Cardiac muscle cell (in vitro differentiated cells and primary cell): Measurements from ENCODE around the gene HSD11B2. TPM values are rescaled to one million over a fixed set of nuclear protein-coding genes. Genes with fewer than 3 reads are reported as not detected.

Experiments used
- DNase-seq, 2 donors: peaks; one replicate each; pipeline versions ENCODE4 v3.0.0 to v3.0.0-alpha.2; 2010 to 2017; ENCODE audit warnings: low read depth in 1 of 2, low spot score in 1 of 2
- H3K27ac ChIP-seq: fragments of 200-600 bp; sonication (generic); 2 replicates; pipeline ENCODE4 v1.5.1; 2016
- H3K27me3 ChIP-seq: fragments of 200-600 bp; sonication (generic); 2 replicates; pipeline ENCODE4 v1.6.0; 2016; ENCODE audit warnings: control low read depth
- H3K36me3 ChIP-seq: fragments of 200-600 bp; sonication (generic); 2 replicates; pipeline ENCODE4 v1.5.1; 2016; ENCODE audit warnings: control low read depth
- H3K4me1 ChIP-seq: fragments of 200-600 bp; sonication (generic); 2 replicates; pipeline ENCODE4 v1.8.1; 2017; ENCODE audit warnings: low read depth, mild to moderate bottlenecking, mixed run types
- H3K4me3 ChIP-seq: fragments of 200-600 bp; sonication (generic); 2 replicates; pipeline ENCODE4 v1.5.1; 2016; ENCODE audit warnings: mild to moderate bottlenecking
- H3K9me3 ChIP-seq: fragments of 200-600 bp; sonication (generic); 2 replicates; pipeline ENCODE4 v1.5.1; 2017; ENCODE audit warnings: low read depth, mild to moderate bottlenecking, control low read depth
- polyA plus RNA-seq: library from polyadenylated mRNA; unstranded; fragments of >200 nt; fragmentation: Nextera tagmentation; extraction: Ambion mirVana; gene quantifications from 2 replicates; pipeline ENCODE4 v1.2.1, GENCODE V29; 2016
- total RNA-seq: library from RNA; depleted of rRNA; stranded (reverse); fragments of >200 nt; gene quantifications from 2 replicates; pipeline ENCODE4 v1.2.3, GENCODE V29; 2016
- TF ChIP-seq, protein P1 (sequence below): IDR thresholded peaks from 2 replicates; pipeline ENCODE4 v1.5.1; 2012; ENCODE audit warnings: low read depth, mild to moderate bottlenecking, low read length

Gene HSD11B2
- total and polyA plus RNA-seq, 2 experiments from 2014 or later = 0.36 to 0.84 TPM

DNA sequence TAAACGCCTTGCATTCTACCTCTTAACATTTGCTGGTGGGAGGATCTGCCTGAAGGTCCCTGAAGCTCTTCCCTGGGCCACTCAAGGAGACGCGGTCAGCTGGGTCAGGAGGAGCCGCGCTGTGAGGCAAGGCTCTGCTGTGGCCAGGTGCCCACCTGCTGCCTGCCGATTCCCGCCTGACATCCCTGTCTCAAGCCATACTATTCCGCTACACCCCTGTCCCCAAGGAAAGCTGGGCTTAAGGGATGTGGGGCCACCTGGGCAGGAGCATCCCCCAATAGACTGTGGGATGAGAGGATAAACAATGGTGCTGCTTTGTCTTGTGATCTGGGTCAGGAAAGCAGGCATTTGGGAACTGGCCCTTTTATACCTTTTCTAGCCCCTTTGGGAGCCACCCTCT, 42.7 kb upstream of the HSD11B2 start:
- no peaks in the 10 kb centered on the region for H3K36me3 ChIP-seq
- H3K27ac ChIP-seq = no peak overlapping the region
- no peak overlapping the region for H3K4me3 ChIP-seq
- H3K9me3 ChIP-seq = no peaks in the 10 kb centered on the region
- no peak for DNase-seq
- TF ChIP-seq, protein P1, sequence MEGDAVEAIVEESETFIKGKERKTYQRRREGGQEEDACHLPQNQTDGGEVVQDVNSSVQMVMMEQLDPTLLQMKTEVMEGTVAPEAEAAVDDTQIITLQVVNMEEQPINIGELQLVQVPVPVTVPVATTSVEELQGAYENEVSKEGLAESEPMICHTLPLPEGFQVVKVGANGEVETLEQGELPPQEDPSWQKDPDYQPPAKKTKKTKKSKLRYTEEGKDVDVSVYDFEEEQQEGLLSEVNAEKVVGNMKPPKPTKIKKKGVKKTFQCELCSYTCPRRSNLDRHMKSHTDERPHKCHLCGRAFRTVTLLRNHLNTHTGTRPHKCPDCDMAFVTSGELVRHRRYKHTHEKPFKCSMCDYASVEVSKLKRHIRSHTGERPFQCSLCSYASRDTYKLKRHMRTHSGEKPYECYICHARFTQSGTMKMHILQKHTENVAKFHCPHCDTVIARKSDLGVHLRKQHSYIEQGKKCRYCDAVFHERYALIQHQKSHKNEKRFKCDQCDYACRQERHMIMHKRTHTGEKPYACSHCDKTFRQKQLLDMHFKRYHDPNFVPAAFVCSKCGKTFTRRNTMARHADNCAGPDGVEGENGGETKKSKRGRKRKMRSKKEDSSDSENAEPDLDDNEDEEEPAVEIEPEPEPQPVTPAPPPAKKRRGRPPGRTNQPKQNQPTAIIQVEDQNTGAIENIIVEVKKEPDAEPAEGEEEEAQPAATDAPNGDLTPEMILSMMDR = no peak
- H3K27me3 ChIP-seq = peaks cover 65% of the 10 kb centered on the region
- H3K4me1 ChIP-seq = no peaks in the 10 kb centered on the region

DNA sequence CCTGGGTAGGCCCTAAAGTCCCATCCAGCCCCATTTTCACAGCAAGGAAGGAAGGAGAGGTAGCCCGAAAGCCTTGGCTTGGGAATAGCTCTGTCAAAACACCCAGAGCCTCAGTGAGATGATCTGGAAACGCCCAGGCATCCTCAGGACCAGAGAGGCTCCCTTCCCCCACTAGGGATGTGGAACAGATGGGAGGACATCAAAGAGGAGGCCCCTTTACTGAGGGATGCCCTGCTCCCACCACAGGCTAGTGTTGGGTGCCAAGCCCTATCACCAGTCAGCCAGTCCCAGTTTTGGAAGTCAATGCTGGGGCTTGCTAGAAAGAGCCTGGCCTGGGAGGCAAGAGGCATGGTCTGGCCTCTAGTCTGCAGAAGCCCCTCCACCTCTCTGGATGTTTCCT, 42.3 kb upstream of the HSD11B2 start:
- DNase-seq = no peak
- TF ChIP-seq, protein P1 = no peak
- H3K9me3 ChIP-seq = no peaks in the 10 kb centered on the region
- H3K27me3 ChIP-seq = peaks cover 69% of the 10 kb centered on the region
- no peak overlapping the region for H3K27ac ChIP-seq
- no peaks in the 10 kb centered on the region for H3K4me1 ChIP-seq
- no peaks in the 10 kb centered on the region for H3K36me3 ChIP-seq
- H3K4me3 ChIP-seq = no peak overlapping the region

DNA sequence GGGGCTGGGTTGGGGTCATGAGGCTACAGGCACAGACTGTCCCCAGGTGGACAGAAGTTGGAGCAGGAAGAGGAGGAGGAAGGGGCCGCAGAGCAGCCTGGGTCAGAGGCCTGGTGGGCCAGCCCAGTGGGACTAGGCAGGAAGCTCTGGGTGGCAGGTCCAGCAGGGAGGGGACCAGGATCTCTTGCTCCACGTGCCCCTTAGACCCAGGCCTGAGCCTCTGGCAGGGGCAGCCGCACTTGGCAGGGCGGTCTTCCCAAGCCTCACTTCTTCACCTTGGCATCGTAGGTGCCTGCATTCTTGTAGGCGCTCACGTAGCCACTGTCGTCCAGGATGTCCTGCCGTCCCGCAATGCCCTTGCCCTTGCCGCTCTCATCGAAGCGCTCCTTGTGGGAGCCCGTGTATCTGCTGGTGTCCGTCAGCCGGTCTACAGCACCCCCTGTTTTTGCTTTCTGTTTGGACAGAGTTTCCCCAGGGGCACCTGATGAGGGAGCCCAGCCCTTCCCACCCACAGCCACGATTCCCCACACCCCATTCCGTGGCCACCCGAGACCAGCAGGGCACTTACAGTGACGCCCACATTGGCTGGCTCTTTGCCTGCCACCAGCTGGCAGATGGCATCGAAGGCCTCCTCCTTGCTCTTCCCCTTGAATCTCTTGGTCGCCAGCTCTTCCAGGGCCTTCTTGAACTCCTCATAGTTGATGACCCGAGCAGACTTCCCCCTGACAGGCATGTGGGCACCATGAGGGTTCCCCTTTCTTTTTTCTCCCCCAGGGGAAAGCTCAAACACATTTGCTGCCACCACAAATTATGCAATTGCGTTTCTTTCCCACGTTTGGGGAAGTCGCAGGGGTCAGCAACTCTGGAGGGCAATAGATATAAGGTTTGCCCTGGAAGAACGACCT, 40.8 kb upstream of the HSD11B2 start:
- TF ChIP-seq, protein P1 = no peak
- no peaks in the 10 kb centered on the region for H3K36me3 ChIP-seq
- H3K9me3 ChIP-seq = no peaks in the 10 kb centered on the region
- no peak overlapping the region for H3K27ac ChIP-seq
- no peak for DNase-seq
- no peak overlapping the region for H3K4me3 ChIP-seq
- H3K4me1 ChIP-seq = no peaks in the 10 kb centered on the region
- H3K27me3 ChIP-seq = peaks cover 79% of the 10 kb centered on the region

DNA sequence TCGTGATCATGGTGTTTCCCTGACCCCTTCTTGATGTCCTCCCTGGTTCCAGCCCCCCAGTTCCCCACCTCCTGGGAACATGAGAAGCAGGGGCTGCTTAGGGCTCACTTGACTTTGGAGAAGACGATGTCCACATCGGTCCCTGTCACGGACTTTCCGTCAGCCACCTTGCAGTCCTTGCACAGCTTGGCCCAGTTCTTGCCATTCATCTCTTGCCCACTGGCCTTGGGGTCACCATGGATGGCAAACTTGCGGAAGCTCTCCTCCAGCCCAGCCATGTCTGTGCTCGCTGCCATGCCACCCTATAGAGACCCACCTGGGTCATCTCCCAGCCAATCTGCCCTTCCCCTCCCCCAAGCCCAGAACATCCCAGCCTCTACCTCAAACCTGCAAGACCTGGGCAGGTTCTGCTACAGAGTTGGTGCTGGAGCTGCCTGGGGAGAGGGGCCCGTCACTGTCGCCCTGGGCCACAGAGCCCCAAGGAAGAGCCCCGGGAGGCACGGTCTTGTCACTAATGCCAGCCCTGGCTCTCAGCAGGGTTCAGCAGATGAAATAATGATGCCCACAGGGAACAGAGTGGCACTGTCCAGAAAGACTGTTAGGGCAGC, 40.0 kb upstream of the HSD11B2 start:
- no peak overlapping the region for H3K4me3 ChIP-seq
- no peaks in the 10 kb centered on the region for H3K36me3 ChIP-seq
- TF ChIP-seq, protein P1 = no peak
- H3K27ac ChIP-seq = no peak overlapping the region
- DNase-seq = no peak
- H3K27me3 ChIP-seq = peaks cover 77% of the 10 kb centered on the region
- H3K9me3 ChIP-seq = no peaks in the 10 kb centered on the region
- peaks cover 3% of the 10 kb centered on the region for H3K4me1 ChIP-seq

DNA sequence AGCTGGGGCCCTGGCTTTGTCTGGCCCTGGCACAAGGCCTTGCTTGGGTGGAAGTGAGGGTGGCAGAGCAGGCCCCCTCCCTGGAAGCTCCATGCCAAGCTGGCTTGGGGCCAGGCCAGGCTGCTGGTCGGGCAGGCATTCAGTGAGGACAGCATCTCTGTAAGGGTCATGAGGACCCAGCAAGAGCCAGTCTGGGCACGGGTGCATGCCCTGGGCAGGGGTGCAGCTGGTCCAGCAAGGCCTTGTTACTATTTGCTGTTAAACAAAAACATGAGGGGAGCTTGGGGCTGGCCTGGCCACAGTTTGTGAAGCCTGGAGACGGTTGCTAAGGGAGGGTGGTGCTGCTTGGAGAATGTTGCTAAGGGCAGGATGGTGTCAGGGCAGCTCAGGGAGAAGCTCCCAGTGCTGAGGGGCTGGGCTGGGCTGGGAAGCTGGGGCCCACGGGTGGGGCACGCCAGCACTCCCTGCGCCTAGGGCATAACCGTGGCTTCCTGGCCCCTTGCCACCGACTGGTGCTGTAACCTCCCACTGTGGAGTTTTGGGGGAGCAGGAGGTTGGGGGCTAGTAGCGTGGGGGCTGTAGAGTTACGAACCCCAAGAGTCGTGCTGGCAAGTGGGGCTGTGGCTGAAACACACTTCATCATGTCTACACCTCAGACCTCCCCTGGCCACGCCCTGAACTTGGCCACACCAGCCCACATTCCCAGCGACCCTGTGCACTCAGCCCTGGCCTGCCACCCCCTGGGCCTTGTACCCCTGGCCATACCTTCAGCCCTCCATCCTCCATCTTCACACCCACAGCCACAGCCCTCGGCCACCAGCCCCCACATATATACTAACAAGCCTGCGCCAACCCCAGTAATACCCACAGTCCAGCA, 39.3 kb upstream of the HSD11B2 start:
- DNase-seq = no peak
- Histone ChIP-seq H3K4me1 (peaks cover 10% of the 10 kb centered on the region), H3K27me3 (peaks cover 70% of the 10 kb centered on the region), H3K27ac (no peak overlapping the region), H3K36me3 (no peaks in the 10 kb centered on the region), H3K9me3 (no peaks in the 10 kb centered on the region), H3K4me3 (no peak overlapping the region)
- TF ChIP-seq, protein P1 = no peak
